IPS-18a (cell line): ENCODE measurements around the gene KCNA10.

Experiments
- H3K27ac ChIP-seq: one replicate; pipeline ENCODE4 v1.5.1; 2013; ENCODE audit warnings: low read length
- H3K27me3 ChIP-seq: one replicate; pipeline ENCODE4 v1.6.1; 2013; ENCODE audit warnings: mild to moderate bottlenecking, low read length; ENCODE audit not compliant: control insufficient read depth, insufficient read depth
- H3K36me3 ChIP-seq: one replicate; pipeline ENCODE4 v1.6.1; 2013; ENCODE audit warnings: low read depth, low read length; ENCODE audit not compliant: control insufficient read depth
- H3K4me1 ChIP-seq: one replicate; pipeline ENCODE4 v1.6.1; 2013; ENCODE audit warnings: low read depth, low read length; ENCODE audit not compliant: control insufficient read depth
- H3K4me3 ChIP-seq: one replicate; pipeline ENCODE4 v1.5.1; 2013; ENCODE audit warnings: low read length
- H3K9ac ChIP-seq: one replicate; pipeline ENCODE4 v1.6.1; 2013; ENCODE audit warnings: mild to moderate bottlenecking, low read length, moderate library complexity
- H3K9me3 ChIP-seq: one replicate; pipeline ENCODE4 v1.6.1; 2013; ENCODE audit warnings: low read depth, low read length; ENCODE audit not compliant: control insufficient read depth

KCNA10 gene

DNA sequence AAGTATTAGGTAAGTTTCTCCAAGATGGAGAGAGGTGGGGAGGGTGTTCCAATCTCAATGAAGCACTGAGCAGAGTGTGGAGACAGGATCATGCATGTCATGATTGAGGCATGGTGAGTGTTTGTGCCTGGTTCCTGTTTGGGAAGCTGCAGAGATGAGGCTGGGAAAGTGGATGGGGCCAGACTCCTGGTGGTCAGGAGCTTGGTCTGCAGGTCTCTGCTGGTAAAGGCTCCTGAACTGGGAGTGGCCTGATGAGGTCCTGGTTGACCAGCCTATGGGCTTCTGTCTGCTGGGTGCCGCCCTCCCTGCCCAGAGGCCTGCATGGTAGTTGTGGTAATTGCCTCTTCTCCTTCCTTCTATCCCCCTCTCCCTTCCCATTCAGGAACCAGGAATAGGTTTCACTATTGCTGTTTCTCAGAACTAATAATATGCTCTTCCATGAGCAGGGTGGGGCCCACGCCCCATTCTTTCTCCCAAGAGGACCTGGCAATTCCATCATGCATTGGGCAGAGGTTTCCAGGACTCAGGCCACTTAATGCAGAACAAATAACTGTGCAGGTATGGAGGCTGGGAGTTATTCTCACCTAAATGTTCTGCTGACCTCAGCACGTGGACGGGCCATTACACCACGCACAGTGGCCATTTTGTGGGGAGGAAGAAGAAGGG lies 43.5 kb downstream of the KCNA10 start:
- Histone ChIP-seq H3K9ac (no peak overlapping the region), H3K9me3 (no peaks in the 10 kb centered on the region), H3K36me3 (no peaks in the 10 kb centered on the region), H3K27ac (no peak overlapping the region), H3K4me1 (no peaks in the 10 kb centered on the region), H3K4me3 (no peak overlapping the region), H3K27me3 (no peaks in the 10 kb centered on the region)

DNA sequence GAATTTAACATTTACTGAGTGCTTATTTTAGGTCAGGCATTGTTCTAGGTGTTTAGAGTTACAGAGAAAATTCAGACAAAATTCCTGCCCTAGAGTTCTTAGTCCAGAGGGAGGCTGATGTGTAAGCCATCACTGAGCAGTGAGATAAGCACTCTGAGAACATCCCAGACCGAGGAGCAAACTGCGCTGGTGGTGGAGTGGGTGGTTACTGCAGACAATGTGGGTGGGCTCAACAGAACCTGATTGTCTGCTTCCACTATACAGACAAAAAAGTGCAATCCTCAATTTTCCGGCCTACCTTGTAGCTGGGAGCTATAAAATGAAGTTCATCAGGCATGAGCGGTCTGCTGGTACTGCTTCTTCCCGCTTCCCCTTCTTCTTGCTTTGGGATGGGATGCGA lies 44.5 kb downstream of the KCNA10 start:
- H3K4me3 ChIP-seq = no peak overlapping the region
- H3K9me3 ChIP-seq = no peaks in the 10 kb centered on the region
- H3K9ac ChIP-seq = no peak overlapping the region
- H3K4me1 ChIP-seq = no peaks in the 10 kb centered on the region
- H3K27ac ChIP-seq = no peak overlapping the region
- no peaks in the 10 kb centered on the region for H3K36me3 ChIP-seq
- H3K27me3 ChIP-seq = no peaks in the 10 kb centered on the region

DNA sequence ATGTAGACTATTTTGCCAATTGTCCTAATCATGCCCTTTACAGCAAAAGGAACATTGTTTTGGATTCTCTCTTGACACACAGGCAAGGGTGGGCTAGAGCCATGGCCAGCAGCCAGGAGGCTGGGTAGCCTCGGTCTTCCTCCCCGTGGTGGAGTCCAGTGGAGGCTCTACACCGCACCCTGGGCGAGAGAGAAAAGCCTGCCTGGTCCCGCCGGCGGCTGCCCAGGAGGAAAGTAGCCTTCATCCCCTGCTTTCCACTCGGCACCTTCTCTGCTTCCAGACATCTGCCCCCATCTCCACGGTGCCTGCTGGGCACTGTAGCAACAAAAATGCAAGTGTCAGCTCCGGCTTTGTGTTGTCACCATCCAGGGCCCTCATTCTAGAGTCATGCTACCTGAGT lies 46.4 kb downstream of the KCNA10 start:
- Histone ChIP-seq H3K9me3 (no peaks in the 10 kb centered on the region), H3K27ac (no peak overlapping the region), H3K36me3 (no peaks in the 10 kb centered on the region), H3K27me3 (no peaks in the 10 kb centered on the region), H3K4me3 (no peak overlapping the region), H3K4me1 (no peaks in the 10 kb centered on the region), H3K9ac (no peak overlapping the region)

DNA sequence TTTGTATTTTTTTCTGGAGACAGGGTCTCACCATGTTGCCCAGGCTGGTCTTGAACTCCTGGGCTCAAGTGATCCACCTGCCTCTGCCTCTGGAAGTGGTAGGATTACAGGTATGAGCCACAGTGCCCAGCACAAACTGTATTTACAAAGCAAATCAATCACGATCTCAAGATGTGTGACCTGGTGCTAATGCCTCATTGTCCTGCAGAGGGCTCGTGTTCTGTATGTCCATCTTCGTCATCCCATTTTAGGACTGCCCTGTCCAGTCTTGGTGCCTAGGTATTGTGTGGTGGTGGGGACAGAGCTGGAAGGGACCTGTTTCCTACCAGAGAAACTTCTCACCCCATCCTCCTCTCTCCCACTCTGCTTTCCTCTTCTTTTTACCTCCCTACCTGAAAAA lies 47.8 kb downstream of the KCNA10 start:
- Histone ChIP-seq H3K4me1 (no peaks in the 10 kb centered on the region), H3K9me3 (no peaks in the 10 kb centered on the region), H3K27ac (no peak overlapping the region), H3K36me3 (no peaks in the 10 kb centered on the region), H3K4me3 (no peak overlapping the region), H3K9ac (no peak overlapping the region), H3K27me3 (no peaks in the 10 kb centered on the region)
